Hepatocyte (in vitro differentiated cells): ENCODE data around the gene SLC10A3. TPM values are rescaled to one million over a fixed set of nuclear protein-coding genes. Genes with fewer than 3 reads are reported as not detected.

Source experiments
- DNase-seq: peaks from one replicate; pipeline ENCODE4 v3.0.0-alpha.2; 2016; ENCODE audit warnings: low spot score
- H2AFZ ChIP-seq: fragments of 200-600 bp; sonication (generic); 2 replicates; pipeline ENCODE4 v1.6.0; 2016; ENCODE audit warnings: antibody characterized with exemption, mild to moderate bottlenecking
- H3K27ac ChIP-seq: fragments of 200-600 bp; sonication (generic); 2 replicates; pipeline ENCODE4 v1.5.1; 2016; ENCODE audit warnings: mild to moderate bottlenecking
- H3K27me3 ChIP-seq: fragments of 200-600 bp; sonication (generic); 2 replicates; pipeline ENCODE4 v1.6.1; 2016
- H3K36me3 ChIP-seq: fragments of 200-600 bp; sonication (generic); replicated peaks from 2 replicates; pipeline ENCODE4 v1.5.1; 2016; ENCODE audit warnings: low read depth; ENCODE audit not compliant: insufficient read depth
- H3K4me1 ChIP-seq: fragments of 200-600 bp; sonication (generic); 2 replicates; pipeline ENCODE4 v1.5.1; 2016; ENCODE audit warnings: mild to moderate bottlenecking, moderate library complexity; ENCODE audit not compliant: insufficient read depth
- H3K4me2 ChIP-seq: fragments of 200-600 bp; sonication (generic); 2 replicates; pipeline ENCODE4 v1.6.0; 2016
- H3K4me3 ChIP-seq: fragments of 200-600 bp; sonication (generic); 2 replicates; pipeline ENCODE4 v1.5.1; 2016; ENCODE audit warnings: mild to moderate bottlenecking
- H3K79me2 ChIP-seq: fragments of 200-600 bp; sonication (generic); 2 replicates; pipeline ENCODE4 v1.6.0; 2017; ENCODE audit warnings: mild to moderate bottlenecking
- H3K9me2 ChIP-seq: fragments of 200-600 bp; sonication (generic); replicated peaks from 2 replicates; pipeline ENCODE4 v1.6.0; 2017; ENCODE audit warnings: mild to moderate bottlenecking; ENCODE audit not compliant: insufficient read depth
- H3K9me3 ChIP-seq: fragments of 200-600 bp; sonication (generic); 2 replicates; pipeline ENCODE4 v1.5.1; 2016; ENCODE audit warnings: low read depth, mild to moderate bottlenecking
- H4K20me1 ChIP-seq: fragments of 200-600 bp; sonication (generic); 2 replicates; pipeline ENCODE4 v1.6.0; 2016; ENCODE audit warnings: mild to moderate bottlenecking; ENCODE audit not compliant: insufficient read depth, poor library complexity, severe bottlenecking
- EZH2 ChIP-seq: fragments of 200-600 bp; sonication (generic); IDR thresholded peaks from 2 replicates; pipeline ENCODE4 v1.6.1; 2016; ENCODE audit warnings: antibody characterized with exemption, mild to moderate bottlenecking, borderline replicate concordance
- EZH2phosphoT487 ChIP-seq: fragments of 200-600 bp; sonication (generic); IDR thresholded peaks from one replicate; pipeline ENCODE4 v1.6.1; 2018; ENCODE audit warnings: antibody characterized with exemption, mild to moderate bottlenecking, low read depth, moderate library complexity; ENCODE audit not compliant: unreplicated experiment, severe bottlenecking
- WGBS: methylation state at CpG from one replicate; pipeline ENCODE4 v1.1.6; 2016; ENCODE audit warnings: low lambda C conversion rate; ENCODE audit errors: missing lambda C conversion rate; 5-methylcytosine and 5-hydroxymethylcytosine counted together
- polyA plus RNA-seq: library from polyadenylated mRNA; unstranded; fragments of >200 nt; fragmentation: Nextera tagmentation; extraction: Ambion mirVana; gene quantifications from 2 replicates; pipeline ENCODE4 v1.2.1, GENCODE V29; 2016
- total RNA-seq: library from RNA; depleted of rRNA; stranded (reverse); fragments of >200 nt; gene quantifications from 2 replicates; pipeline ENCODE4 v1.2.3, GENCODE V29; 2014
- TF ChIP-seq, protein P1 (sequence below): fragments of 200-600 bp; sonication (generic); IDR thresholded peaks from 2 replicates; pipeline ENCODE4 v1.5.1; 2016; ENCODE audit warnings: antibody characterized with exemption, mild to moderate bottlenecking; ENCODE audit not compliant: poor library complexity

The SLC10A3 gene
- total and polyA plus RNA-seq, 2 experiments from 2014 or later: 28.8 to 48.3 TPM

DNA sequence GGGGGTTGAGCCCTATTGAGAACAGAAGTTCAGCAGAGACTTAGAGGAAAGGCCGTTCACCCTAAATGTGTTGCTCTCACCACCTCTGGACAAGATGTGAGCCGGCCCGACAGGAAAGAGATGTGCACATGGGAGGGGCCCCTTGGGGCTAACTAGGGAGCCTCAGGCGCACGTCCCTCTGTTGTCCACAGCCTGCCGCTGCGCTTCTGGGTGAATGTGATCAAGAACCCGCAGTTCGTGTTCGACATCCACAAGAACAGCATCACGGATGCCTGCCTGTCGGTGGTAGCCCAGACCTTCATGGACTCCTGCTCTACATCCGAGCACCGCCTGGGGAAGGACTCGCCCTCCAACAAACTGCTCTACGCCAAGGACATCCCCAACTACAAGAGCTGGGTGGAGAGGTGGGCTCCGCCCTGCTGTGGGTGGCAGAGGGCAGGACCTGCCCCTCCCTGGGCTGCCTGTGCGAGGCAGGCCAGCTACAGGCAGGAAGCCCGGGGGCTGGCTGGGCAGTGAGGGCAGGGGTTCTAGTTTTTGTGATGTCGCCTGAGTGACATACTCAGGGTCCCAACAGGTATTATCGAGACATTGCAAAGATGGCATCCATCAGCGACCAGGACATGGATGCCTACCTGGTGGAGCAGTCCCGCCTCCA, 19.4 kb downstream of the SLC10A3 start:
- Histone ChIP-seq H3K79me2 (no peaks in the 10 kb centered on the region), H3K36me3 (no peaks in the 10 kb centered on the region), H3K4me2 (no peak overlapping the region), H3K9me2 (no peaks in the 10 kb centered on the region), H2AFZ (no peak overlapping the region), H3K27me3 (no peaks in the 10 kb centered on the region), H3K4me1 (no peaks in the 10 kb centered on the region), H3K27ac (no peak overlapping the region), H3K9me3 (no peaks in the 10 kb centered on the region), H3K4me3 (no peak overlapping the region), H4K20me1 (no peaks in the 10 kb centered on the region)
- DNase-seq: no peak
- 89% methylated on average over 23 of the region's 23 CpGs for WGBS
- TF ChIP-seq EZH2phosphoT487 (no peak), EZH2 (no peak)
- TF ChIP-seq, protein P1, sequence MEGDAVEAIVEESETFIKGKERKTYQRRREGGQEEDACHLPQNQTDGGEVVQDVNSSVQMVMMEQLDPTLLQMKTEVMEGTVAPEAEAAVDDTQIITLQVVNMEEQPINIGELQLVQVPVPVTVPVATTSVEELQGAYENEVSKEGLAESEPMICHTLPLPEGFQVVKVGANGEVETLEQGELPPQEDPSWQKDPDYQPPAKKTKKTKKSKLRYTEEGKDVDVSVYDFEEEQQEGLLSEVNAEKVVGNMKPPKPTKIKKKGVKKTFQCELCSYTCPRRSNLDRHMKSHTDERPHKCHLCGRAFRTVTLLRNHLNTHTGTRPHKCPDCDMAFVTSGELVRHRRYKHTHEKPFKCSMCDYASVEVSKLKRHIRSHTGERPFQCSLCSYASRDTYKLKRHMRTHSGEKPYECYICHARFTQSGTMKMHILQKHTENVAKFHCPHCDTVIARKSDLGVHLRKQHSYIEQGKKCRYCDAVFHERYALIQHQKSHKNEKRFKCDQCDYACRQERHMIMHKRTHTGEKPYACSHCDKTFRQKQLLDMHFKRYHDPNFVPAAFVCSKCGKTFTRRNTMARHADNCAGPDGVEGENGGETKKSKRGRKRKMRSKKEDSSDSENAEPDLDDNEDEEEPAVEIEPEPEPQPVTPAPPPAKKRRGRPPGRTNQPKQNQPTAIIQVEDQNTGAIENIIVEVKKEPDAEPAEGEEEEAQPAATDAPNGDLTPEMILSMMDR: no peak

DNA sequence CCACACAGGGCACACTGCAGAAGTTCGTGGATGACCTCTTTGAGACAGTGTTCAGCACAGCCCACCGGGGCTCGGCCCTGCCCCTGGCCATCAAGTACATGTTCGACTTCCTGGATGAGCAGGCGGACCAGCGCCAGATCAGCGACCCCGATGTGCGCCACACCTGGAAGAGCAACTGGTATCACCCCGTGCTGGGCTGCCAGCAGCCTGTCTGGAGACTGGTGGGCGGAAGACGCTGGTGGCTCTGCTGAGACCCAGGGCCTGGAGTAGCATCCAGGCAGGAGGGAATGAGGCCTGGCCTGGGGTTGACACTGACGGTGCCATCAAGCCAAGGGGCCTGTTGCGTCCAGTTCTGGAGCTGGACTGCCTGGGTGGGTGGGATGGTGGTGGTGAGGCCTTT, 20.0 kb downstream of the SLC10A3 start:
- DNase-seq: no peak
- Histone ChIP-seq H4K20me1 (no peaks in the 10 kb centered on the region), H3K36me3 (no peaks in the 10 kb centered on the region), H3K27ac (no peak overlapping the region), H3K4me2 (no peak overlapping the region), H3K79me2 (no peaks in the 10 kb centered on the region), H3K4me3 (no peak overlapping the region), H3K9me3 (no peaks in the 10 kb centered on the region), H2AFZ (no peak overlapping the region), H3K9me2 (no peaks in the 10 kb centered on the region), H3K4me1 (no peaks in the 10 kb centered on the region), H3K27me3 (no peaks in the 10 kb centered on the region)
- WGBS: 93% methylated on average over 14 of the region's 14 CpGs
- TF ChIP-seq EZH2 (no peak), EZH2phosphoT487 (no peak)
- TF ChIP-seq, protein P1: no peak

DNA sequence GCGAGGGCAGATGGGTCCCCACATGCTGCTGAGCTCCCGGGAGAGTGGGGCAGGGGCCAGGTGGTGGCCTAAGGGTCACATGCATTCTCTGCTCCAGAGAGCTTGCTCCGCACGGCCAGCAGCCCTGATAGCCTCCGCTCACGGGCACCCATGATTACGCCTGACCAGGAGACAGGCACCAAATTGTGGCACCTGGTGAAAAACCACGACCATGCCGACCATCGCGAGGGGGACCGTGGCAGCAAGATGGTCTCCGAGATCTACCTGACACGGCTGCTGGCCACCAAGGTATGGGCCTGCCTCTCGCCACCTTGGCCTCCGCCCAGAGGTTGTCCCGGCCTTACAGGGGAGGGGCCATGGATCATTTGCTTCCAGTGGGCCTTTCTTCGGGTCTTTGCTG, 20.5 kb downstream of the SLC10A3 start:
- Histone ChIP-seq H3K9me2 (no peaks in the 10 kb centered on the region), H3K36me3 (no peaks in the 10 kb centered on the region), H2AFZ (no peak overlapping the region), H4K20me1 (no peaks in the 10 kb centered on the region), H3K4me3 (no peak overlapping the region), H3K9me3 (no peaks in the 10 kb centered on the region), H3K27ac (no peak overlapping the region), H3K4me2 (no peak overlapping the region), H3K79me2 (no peaks in the 10 kb centered on the region), H3K4me1 (no peaks in the 10 kb centered on the region), H3K27me3 (no peaks in the 10 kb centered on the region)
- TF ChIP-seq EZH2phosphoT487 (no peak), EZH2 (no peak)
- TF ChIP-seq, protein P1: no peak
- DNase-seq: no peak
- WGBS: 93% methylated on average over 18 of the region's 18 CpGs
